ENCODE measurements around the gene TMEM50A. TPM values are rescaled to one million over a fixed set of nuclear protein-coding genes. Genes with fewer than 3 reads are reported as not detected.
A peak's percentile ranks its signal among the peaks of the same experiment; 100 is the strongest.
"Not testable (repeated sequence)": the region's sequence is repeated elsewhere in the genome, so short reads cannot be mapped to it uniquely, and the experiment has no call there.

The TMEM50A gene
- total RNA-seq, 1 donor from 2014 or later: 102 TPM

- H3K9me3 Mint-ChIP-seq: no peaks in the 10 kb centered on the region
- peaks cover 24% of the 10 kb centered on the region for H3K36me3 Mint-ChIP-seq (ENCODE audit: low read depth)
- DNase-seq (ENCODE audit: low spot score): no peak
- intact Hi-C loops (cut with micrococcal nuclease): no loop called here
- no peaks in the 10 kb centered on the region for H3K27me3 Mint-ChIP-seq (ENCODE audit: insufficient read depth)
- H3K27ac Mint-ChIP-seq: no peak overlapping the region
- peaks cover 30% of the 10 kb centered on the region for H3K4me1 Mint-ChIP-seq (ENCODE audit: low read depth)
- H3K4me3 Mint-ChIP-seq: no peak overlapping the region
Measured at GRCh38 chr1:25342846-25343245, 4.7 kb downstream of the TMEM50A start.

GRCh38 chr1:25343872-25344271 is 5.7 kb downstream of the TMEM50A start:
- intact Hi-C loops (cut with micrococcal nuclease): no loop called here
- Mint-ChIP-seq H3K9me3 (no peaks in the 10 kb centered on the region), H3K4me3 (no peak overlapping the region), H3K4me1 (ENCODE audit: low read depth) (peaks cover 33% of the 10 kb centered on the region), H3K36me3 (ENCODE audit: low read depth) (peaks cover 28% of the 10 kb centered on the region), H3K27me3 (ENCODE audit: insufficient read depth) (no peaks in the 10 kb centered on the region), H3K27ac (peak overlapping the region; percentile 55)
- no peak for DNase-seq (ENCODE audit: low spot score)

- intact Hi-C loops (cut with micrococcal nuclease): no loop called here
- no peak overlapping the region for H3K27ac Mint-ChIP-seq
- no peaks in the 10 kb centered on the region for H3K9me3 Mint-ChIP-seq
- no peak for DNase-seq (ENCODE audit: low spot score)
- peaks cover 34% of the 10 kb centered on the region for H3K36me3 Mint-ChIP-seq (ENCODE audit: low read depth)
- H3K4me1 Mint-ChIP-seq (ENCODE audit: low read depth): peaks cover 18% of the 10 kb centered on the region
- no peak overlapping the region for H3K4me3 Mint-ChIP-seq
- H3K27me3 Mint-ChIP-seq (ENCODE audit: insufficient read depth): no peaks in the 10 kb centered on the region
Measured at GRCh38 chr1:25347556-25347955, 9.4 kb downstream of the TMEM50A start.

GRCh38 chr1:25349606-25350005 is 11.5 kb downstream of the TMEM50A start:
- no peak for DNase-seq (ENCODE audit: low spot score)
- Mint-ChIP-seq H3K9me3 (no peaks in the 10 kb centered on the region), H3K27ac (no peak overlapping the region), H3K4me1 (ENCODE audit: low read depth) (peaks cover 5% of the 10 kb centered on the region), H3K4me3 (no peak overlapping the region), H3K27me3 (ENCODE audit: insufficient read depth) (no peaks in the 10 kb centered on the region), H3K36me3 (ENCODE audit: low read depth) (peaks cover 33% of the 10 kb centered on the region)
- intact Hi-C loops (cut with micrococcal nuclease): no loop called here

- H3K27ac Mint-ChIP-seq: peak overlapping the region; percentile 62
- DNase-seq (ENCODE audit: low spot score): no peak
- no peaks in the 10 kb centered on the region for H3K27me3 Mint-ChIP-seq (ENCODE audit: insufficient read depth)
- H3K4me1 Mint-ChIP-seq (ENCODE audit: low read depth): peaks cover 28% of the 10 kb centered on the region
- intact Hi-C loops (cut with micrococcal nuclease): no loop called here
- H3K4me3 Mint-ChIP-seq: peak overlapping the region; percentile 23
- H3K36me3 Mint-ChIP-seq (ENCODE audit: low read depth): peaks cover 35% of the 10 kb centered on the region
- H3K9me3 Mint-ChIP-seq: no peaks in the 10 kb centered on the region
Measured at GRCh38 chr1:25355841-25356395, 17.8 kb downstream of the TMEM50A start.

GRCh38 chr1:25356441-25356840 is 18.3 kb downstream of the TMEM50A start:
- peaks cover 33% of the 10 kb centered on the region for H3K4me1 Mint-ChIP-seq (ENCODE audit: low read depth)
- no peak overlapping the region for H3K4me3 Mint-ChIP-seq
- intact Hi-C loops (cut with micrococcal nuclease): no loop called here
- DNase-seq (ENCODE audit: low spot score): no peak
- peaks cover 40% of the 10 kb centered on the region for H3K36me3 Mint-ChIP-seq (ENCODE audit: low read depth)
- no peaks in the 10 kb centered on the region for H3K27me3 Mint-ChIP-seq (ENCODE audit: insufficient read depth)
- no peaks in the 10 kb centered on the region for H3K9me3 Mint-ChIP-seq
- H3K27ac Mint-ChIP-seq: no peak overlapping the region

GRCh38 chr1:25356848-25357247 is 18.7 kb downstream of the TMEM50A start:
- H3K27me3 Mint-ChIP-seq (ENCODE audit: insufficient read depth): no peaks in the 10 kb centered on the region
- peaks cover 44% of the 10 kb centered on the region for H3K36me3 Mint-ChIP-seq (ENCODE audit: low read depth)
- peak overlapping the region; percentile 59 for H3K27ac Mint-ChIP-seq
- DNase-seq (ENCODE audit: low spot score): no peak
- intact Hi-C loops (cut with micrococcal nuclease): no loop called here
- H3K4me1 Mint-ChIP-seq (ENCODE audit: low read depth): peaks cover 37% of the 10 kb centered on the region
- no peaks in the 10 kb centered on the region for H3K9me3 Mint-ChIP-seq
- no peak overlapping the region for H3K4me3 Mint-ChIP-seq

- Mint-ChIP-seq H3K27me3 (ENCODE audit: insufficient read depth) (no peaks in the 10 kb centered on the region), H3K4me1 (ENCODE audit: low read depth) (peaks cover 29% of the 10 kb centered on the region), H3K27ac (peak overlapping the region; percentile 27), H3K4me3 (no peak overlapping the region), H3K36me3 (ENCODE audit: low read depth) (peaks cover 34% of the 10 kb centered on the region), H3K9me3 (no peaks in the 10 kb centered on the region)
- intact Hi-C loops (cut with micrococcal nuclease): no loop called here
- DNase-seq (ENCODE audit: low spot score): no peak
Measured at GRCh38 chr1:25360596-25361581, 22.8 kb downstream of the TMEM50A start.

GRCh38 chr1:25361901-25362300 is 23.8 kb downstream of the TMEM50A start:
- Mint-ChIP-seq H3K27me3 (ENCODE audit: insufficient read depth) (no peaks in the 10 kb centered on the region), H3K9me3 (no peaks in the 10 kb centered on the region), H3K4me1 (ENCODE audit: low read depth) (peaks cover 20% of the 10 kb centered on the region), H3K4me3 (no peak overlapping the region), H3K27ac (no peak overlapping the region), H3K36me3 (ENCODE audit: low read depth) (peaks cover 28% of the 10 kb centered on the region)
- no peak for DNase-seq (ENCODE audit: low spot score)
- intact Hi-C loops (cut with micrococcal nuclease): no loop called here

GRCh38 chr1:25362634-25363559 is 24.8 kb downstream of the TMEM50A start:
- intact Hi-C loops (cut with micrococcal nuclease); DNase-seq (ENCODE audit: low spot score); H3K4me3 Mint-ChIP-seq; H3K27me3 Mint-ChIP-seq (ENCODE audit: insufficient read depth); H3K9me3 Mint-ChIP-seq: not testable (repeated sequence)
- Mint-ChIP-seq H3K27ac (peak overlapping the region; percentile 34), H3K4me1 (ENCODE audit: low read depth) (peaks cover 14% of the 10 kb centered on the region), H3K36me3 (ENCODE audit: low read depth) (peaks cover 22% of the 10 kb centered on the region)

GRCh38 chr1:25369241-25369640 is 31.1 kb downstream of the TMEM50A start:
- H3K27me3 Mint-ChIP-seq (ENCODE audit: insufficient read depth): peaks cover 3% of the 10 kb centered on the region
- H3K4me3 Mint-ChIP-seq: no peak overlapping the region
- intact Hi-C loops (cut with micrococcal nuclease): no loop called here
- no peak overlapping the region for H3K27ac Mint-ChIP-seq
- H3K36me3 Mint-ChIP-seq (ENCODE audit: low read depth): no peaks in the 10 kb centered on the region
- H3K9me3 Mint-ChIP-seq: no peaks in the 10 kb centered on the region
- no peak for DNase-seq (ENCODE audit: low spot score)
- H3K4me1 Mint-ChIP-seq (ENCODE audit: low read depth): no peaks in the 10 kb centered on the region

- H3K27ac Mint-ChIP-seq; H3K9me3 Mint-ChIP-seq; H3K4me1 Mint-ChIP-seq (ENCODE audit: low read depth); DNase-seq (ENCODE audit: low spot score); H3K36me3 Mint-ChIP-seq (ENCODE audit: low read depth); H3K4me3 Mint-ChIP-seq; H3K27me3 Mint-ChIP-seq (ENCODE audit: insufficient read depth); intact Hi-C loops (cut with micrococcal nuclease): not testable (repeated sequence)
Measured at GRCh38 chr1:25369691-25370271, 31.6 kb downstream of the TMEM50A start.

All from activated T-helper 1 cell treated with anti-CD3 and anti-CD28 coated beads, Interleukin-12 subunit alpha, Interleukin-12 subunit beta, Interleukin-2, Interleukin-4 antibody, amounts not matched to agents 30 ng/mL and 10 ng/mL and 1 ng/mL, durations not matched to agents 14 hours and 24 hours and 36 hours (primary cell).